Mesodermal cell (in vitro differentiated cells): ENCODE measurements around the gene CCDC85C.
A peak's percentile ranks its signal among the peaks of the same experiment; 100 is the strongest.

Experiments
- H3K27ac ChIP-seq: 2 replicates; pipeline ENCODE4 v1.7.0; 2013; ENCODE audit warnings: mild to moderate bottlenecking, low read depth, low read length, moderate library complexity; ENCODE audit not compliant: severe bottlenecking
- H3K36me3 ChIP-seq: 2 replicates; pipeline ENCODE4 v1.7.1; 2013; ENCODE audit warnings: mild to moderate bottlenecking, low read length, moderate library complexity; ENCODE audit not compliant: control insufficient read depth, insufficient read depth
- H3K4me1 ChIP-seq: one replicate; pipeline ENCODE4 v1.7.1; 2013; ENCODE audit warnings: mild to moderate bottlenecking, low read length; ENCODE audit not compliant: insufficient read depth, control insufficient read depth, poor library complexity, severe bottlenecking
- H3K4me3 ChIP-seq: 2 replicates; pipeline ENCODE4 v1.7.0; 2013; ENCODE audit warnings: low read length, control low read depth, mild to moderate bottlenecking; ENCODE audit not compliant: insufficient read depth, poor library complexity, severe bottlenecking; ENCODE audit errors: extremely low read depth
- H3K9me3 ChIP-seq: 2 replicates; pipeline ENCODE4 v1.7.1; 2013; ENCODE audit warnings: mild to moderate bottlenecking, low read length, moderate library complexity; ENCODE audit not compliant: control insufficient read depth
- WGBS, 2 experiments: methylation state at CpG; one replicate each; pipeline ENCODE4 v1.1.5; 2013; ENCODE audit warnings: missing lambda C conversion rate in 2 of 2; ENCODE audit not compliant: insufficient coverage in 2 of 2; 5-methylcytosine and 5-hydroxymethylcytosine counted together

CCDC85C gene

DNA sequence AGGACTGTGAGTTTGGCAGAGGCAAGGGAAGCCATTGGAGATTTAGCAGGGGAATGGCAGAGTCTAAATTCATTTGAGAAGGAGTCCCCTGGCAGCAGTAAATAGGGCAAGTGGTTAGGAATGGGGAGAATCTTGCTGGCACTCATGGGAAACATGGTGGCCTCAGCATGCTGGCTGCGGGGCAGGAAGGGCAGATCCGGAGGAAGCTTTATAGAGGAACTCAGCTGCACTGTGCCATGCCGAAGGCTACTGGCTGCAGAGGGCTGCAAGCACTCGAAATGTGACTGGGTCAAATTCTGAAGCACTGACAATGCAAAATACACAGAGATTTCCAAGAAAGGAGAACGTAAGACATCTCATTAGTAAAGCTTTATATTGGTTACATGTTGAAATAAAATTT lies 98.9 kb downstream of the CCDC85C start:
- Histone ChIP-seq H3K36me3 (peaks cover 92% of the 10 kb centered on the region), H3K9me3 (no peaks in the 10 kb centered on the region), H3K4me1 (no peaks in the 10 kb centered on the region), H3K4me3 (no peak overlapping the region), H3K27ac (no peak overlapping the region)
- 82 to 98% methylated on average over 2 to 4 of the region's 5 CpGs for WGBS, 2 experiments

DNA sequence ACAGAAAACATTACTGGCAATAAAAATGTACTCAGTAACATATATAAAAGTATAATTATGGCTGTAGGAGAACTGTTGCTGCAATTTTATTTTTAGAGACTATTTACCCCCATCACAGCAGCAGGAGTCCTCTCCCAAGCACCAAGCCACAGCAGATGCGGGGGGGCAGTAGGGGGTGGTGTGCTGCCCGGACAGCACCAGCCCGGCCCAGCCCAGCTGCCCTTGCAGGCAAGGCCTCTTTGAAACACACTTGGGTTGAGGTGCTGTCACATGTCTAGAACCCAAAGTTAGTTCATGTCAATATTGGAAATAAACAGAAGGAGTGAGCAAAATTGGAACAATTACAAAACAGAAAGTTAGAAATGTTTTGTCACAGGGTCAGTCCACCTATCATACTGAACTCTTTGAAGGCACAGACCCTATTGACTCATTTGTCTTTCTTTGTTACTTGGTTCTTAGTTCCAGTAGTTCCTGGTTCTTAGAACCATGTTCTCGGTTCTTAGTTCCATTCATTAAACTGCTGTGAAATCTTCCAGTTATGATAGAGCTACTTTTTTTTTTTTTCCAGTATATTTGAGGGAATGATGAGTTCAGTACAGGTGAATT lies 100.1 kb downstream of the CCDC85C start:
- H3K4me1 ChIP-seq, result no peaks in the 10 kb centered on the region
- WGBS, 2 experiments, result 100% methylated on average over 1 to 3 of the region's 4 CpGs
- H3K36me3 ChIP-seq, result peaks cover 93% of the 10 kb centered on the region

DNA sequence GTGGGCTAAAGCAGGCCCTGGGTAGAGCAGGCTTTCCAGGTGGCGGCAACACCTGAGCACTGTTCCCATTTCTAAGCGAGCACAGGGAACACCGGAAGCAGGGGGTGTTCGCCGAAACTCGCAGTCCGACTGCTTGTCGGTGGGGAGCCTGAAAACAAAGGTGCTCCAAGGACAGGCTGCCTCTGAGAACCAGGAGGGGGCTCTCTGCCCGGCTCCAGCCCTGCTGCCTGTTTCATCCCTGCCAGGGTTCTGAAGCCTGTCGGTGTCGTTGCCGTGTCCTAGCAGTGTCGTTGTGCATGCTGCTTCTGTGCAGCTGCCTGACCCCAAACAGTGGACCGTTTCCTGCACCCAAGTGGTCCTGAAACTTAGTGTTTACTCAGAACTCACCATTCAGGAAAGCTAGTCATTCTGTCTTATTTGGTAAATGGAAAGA lies 101.0 kb downstream of the CCDC85C start:
- 79 to 89% methylated on average over 13 to 14 of the region's 14 CpGs for WGBS, 2 experiments
- Histone ChIP-seq H3K27ac (peak overlapping the region; percentile 19), H3K9me3 (no peaks in the 10 kb centered on the region), H3K4me3 (no peak overlapping the region), H3K36me3 (peaks cover 93% of the 10 kb centered on the region), H3K4me1 (no peaks in the 10 kb centered on the region)

More for the DNA sequence above, 100.1 kb downstream of the CCDC85C start:
- no peak overlapping the region for H3K4me3 ChIP-seq
- H3K27ac ChIP-seq, result no peak overlapping the region
- no peaks in the 10 kb centered on the region for H3K9me3 ChIP-seq

DNA sequence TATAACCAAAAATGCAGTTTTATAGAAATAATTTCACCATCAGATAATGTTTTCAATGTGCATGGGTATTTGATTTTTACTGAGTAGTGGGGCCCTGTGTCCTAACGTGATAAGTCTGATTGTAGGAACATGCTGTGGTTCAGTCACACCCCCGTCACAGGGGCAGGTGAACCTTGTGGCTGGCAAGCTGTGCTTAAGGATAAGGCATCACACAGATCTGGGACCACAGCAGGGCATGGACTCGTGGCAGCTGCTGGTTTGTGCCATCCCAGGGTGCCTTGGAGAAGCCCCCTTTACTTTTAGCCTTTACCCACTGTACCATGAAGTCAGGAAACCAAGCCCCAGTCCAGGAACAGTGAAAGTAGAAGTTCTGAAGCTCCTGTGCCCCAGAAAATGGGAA lies 106.1 kb downstream of the CCDC85C start:
- WGBS, 2 experiments, result 100% methylated on average over 3 of the region's 3 CpGs
- no peak overlapping the region for H3K4me3 ChIP-seq
- H3K9me3 ChIP-seq, result no peaks in the 10 kb centered on the region
- no peaks in the 10 kb centered on the region for H3K4me1 ChIP-seq
- no peak overlapping the region for H3K27ac ChIP-seq
- peaks cover 87% of the 10 kb centered on the region for H3K36me3 ChIP-seq

DNA sequence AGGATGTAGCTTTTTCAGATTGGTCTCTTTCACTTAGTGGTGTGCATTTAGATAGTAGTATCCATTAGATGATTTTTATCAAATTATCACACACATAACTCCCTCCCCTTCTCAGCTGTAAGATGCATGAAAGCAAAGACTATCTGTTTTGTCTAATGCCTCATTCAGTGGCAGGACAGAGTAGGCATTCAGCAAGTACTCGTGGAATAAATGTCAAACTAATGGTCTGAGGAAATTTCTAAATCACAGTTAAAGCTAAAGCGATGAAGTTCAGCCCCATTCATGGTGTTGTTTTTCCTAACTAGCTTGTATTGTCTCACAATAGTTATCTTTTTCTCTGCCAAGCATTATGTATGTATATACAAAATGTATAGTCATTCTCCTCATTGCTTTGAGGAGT lies 106.7 kb downstream of the CCDC85C start:
- H3K27ac ChIP-seq, result no peak overlapping the region
- no peaks in the 10 kb centered on the region for H3K9me3 ChIP-seq
- H3K4me1 ChIP-seq, result no peaks in the 10 kb centered on the region
- no peak overlapping the region for H3K4me3 ChIP-seq
- H3K36me3 ChIP-seq, result peaks cover 87% of the 10 kb centered on the region
- 96 to 100% methylated on average over 1 to 2 of the region's 2 CpGs for WGBS, 2 experiments

DNA sequence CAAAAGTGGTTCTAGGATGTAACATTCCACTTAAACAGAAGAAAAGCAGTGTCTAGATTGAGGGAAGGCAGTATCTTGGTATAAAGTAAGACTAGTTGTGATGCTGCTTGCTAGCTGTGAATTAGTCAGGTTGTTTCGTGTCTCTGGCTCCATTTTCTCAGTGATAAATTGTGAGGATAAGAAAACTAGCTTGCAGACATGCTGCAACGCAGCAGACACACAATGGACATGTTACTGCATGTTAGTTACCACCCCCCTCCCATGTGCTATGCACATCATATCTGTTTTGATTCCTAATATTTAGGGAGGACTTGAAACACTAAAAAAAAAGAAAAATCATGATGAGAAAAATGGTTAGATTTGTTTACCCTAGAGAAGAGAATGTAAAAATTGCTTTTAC lies 119.9 kb downstream of the CCDC85C start:
- no peaks in the 10 kb centered on the region for H3K36me3 ChIP-seq
- H3K4me1 ChIP-seq, result peaks cover 23% of the 10 kb centered on the region
- H3K4me3 ChIP-seq, result no peak overlapping the region
- H3K27ac ChIP-seq, result no peak overlapping the region
- no peaks in the 10 kb centered on the region for H3K9me3 ChIP-seq
- WGBS, 2 experiments, result 83% methylated on average over 1 of the region's 2 CpGs; no CpG with 5 or more reads in 1 of the 2 experiments

DNA sequence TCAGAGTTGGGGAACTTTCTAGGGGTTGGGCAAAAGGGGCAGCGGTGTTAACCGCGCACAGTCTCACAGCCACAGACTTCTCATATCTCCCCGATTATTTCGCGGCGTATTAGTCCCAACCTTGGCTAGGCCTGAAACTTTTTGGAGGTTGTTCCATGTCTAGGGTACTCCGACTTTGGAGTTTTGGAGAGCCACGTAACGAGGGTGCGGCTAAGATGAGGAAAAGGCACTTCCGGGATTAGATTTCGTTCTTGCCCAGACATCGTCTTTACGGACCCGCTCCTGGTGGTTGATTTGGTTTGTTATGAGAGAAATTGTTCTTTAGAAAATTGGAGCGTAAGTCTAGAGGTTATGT lies 122.3 kb downstream of the CCDC85C start:
- Histone ChIP-seq H3K9me3 (no peaks in the 10 kb centered on the region), H3K36me3 (no peaks in the 10 kb centered on the region), H3K4me1 (peaks cover 29% of the 10 kb centered on the region), H3K4me3 (peak overlapping the region; percentile 98), H3K27ac (peak overlapping the region; percentile 99)
- 0% methylated on average over 8 to 9 of the region's 17 CpGs for WGBS, 2 experiments

DNA sequence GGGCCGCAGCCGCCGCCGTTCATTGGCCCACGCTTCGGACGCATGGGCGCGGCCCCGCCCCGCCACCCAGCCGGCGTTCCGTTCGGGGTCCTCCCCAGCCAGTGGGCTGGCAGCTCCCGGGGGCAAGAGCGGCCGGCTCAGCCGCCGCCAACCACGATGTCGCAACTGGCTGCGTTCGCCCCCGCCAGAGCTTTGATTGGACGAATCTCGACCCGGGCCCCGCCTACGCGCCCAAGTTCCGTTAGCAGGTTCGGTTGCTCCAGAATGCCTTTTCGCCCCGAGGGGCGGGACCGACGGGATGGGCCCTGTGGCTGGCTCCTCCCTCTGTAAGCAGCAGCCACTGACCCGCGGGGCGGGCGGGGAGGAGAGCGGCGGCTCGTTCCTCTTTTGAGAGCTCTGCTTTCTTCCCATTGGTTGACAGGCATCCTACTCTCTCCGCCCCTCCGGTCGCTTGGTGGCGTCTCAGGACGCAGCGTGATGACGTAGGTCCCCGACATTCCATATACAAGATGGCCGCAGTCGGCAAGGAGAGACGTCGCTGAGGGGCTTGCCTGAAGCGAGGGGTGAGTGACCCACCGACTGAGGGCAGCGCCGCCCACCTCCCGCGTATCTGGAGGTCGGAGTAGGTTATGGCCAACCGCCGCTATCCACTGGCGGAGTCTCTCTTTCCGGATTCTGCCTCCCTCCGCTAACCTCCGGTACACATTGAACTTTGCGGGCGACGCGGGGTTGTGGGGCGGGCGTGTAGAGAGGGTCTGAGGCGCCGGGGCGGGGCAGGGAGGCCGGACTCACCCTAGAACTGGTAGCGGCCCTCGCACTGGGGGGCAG lies 122.9 kb downstream of the CCDC85C start, which contains the start of gene CCNK:
Gene CCNK (plus strand): TSS at position 493 of the 828 bp plus-strand sequence. CDS start 11,269 bp downstream, outside the sequence.
- 0% methylated on average over 55 to 76 of the region's 82 CpGs for WGBS, 2 experiments
- H3K36me3 ChIP-seq, result no peaks in the 10 kb centered on the region

DNA sequence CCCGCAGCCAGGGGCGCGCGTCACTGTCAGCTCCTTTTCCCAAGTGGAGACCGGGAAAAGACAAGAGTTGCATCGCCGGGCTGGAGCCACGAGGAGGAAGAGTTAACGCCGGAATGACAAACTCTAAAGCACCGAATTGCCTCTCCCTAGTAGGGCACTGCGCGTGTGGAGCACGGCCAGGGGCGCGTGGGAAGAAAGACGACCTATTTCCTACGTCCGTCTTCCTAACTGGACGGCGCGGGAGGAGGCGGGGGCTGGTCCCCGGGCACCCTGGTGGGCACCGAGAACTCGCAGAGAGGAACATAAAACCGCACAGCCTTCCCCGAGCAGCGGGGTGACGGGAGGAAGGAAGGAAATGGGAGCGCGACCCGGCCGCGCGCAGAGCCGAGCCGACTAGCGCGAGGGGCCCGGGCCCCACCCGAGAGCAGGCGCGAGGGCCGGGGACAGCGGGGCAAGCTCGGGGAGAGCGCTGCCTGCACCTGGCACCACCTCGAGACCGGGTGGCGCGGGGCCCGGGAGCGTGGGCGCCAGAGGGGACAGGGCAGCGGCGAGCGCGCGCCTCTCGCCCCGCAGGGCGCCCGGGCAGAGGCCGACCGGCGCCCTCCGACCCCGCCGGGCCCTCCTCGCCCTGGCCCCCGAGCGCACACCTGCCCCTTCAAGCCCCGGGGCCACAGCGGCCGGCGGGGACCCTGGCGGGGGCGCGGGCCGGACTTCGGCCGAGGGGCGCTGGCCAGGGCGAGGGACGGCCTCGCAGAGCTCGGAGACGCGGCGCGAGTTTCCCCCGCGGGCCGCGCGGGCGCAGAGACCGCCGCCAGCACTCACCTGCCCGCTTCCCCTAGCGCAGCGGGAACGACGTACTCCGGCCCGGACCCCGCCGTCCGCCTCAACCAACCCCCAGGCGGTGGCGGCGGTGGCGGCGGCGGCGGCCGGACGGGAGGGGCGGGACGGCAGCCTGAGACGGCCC lies 123.8 kb downstream of the CCDC85C start, which contains the start of gene SETD3:
Gene SETD3 (minus strand): TSS at position 954 of the 964 bp plus-strand sequence. CDS start 15,054 bp downstream, outside the sequence.
- WGBS, 2 experiments, result 0% methylated on average over 65 to 85 of the region's 122 CpGs
- Histone ChIP-seq H3K4me1 (peaks cover 37% of the 10 kb centered on the region), H3K27ac (peak within 1 kb of the TSS; percentile 99), H3K4me3 (peak within 1 kb of the TSS; percentile 98), H3K36me3 (no peaks in the 10 kb centered on the region), H3K9me3 (no peaks in the 10 kb centered on the region)

More for the DNA sequence above, 122.9 kb downstream of the CCDC85C start, which contains the start of gene CCNK:
- peaks cover 29% of the 10 kb centered on the region for H3K4me1 ChIP-seq
- H3K27ac ChIP-seq, result peak within 1 kb of the TSS; percentile 99
- H3K9me3 ChIP-seq, result no peaks in the 10 kb centered on the region
- peak within 1 kb of the TSS; percentile 98 for H3K4me3 ChIP-seq
